IMR-90 (cell line): Measurements from ENCODE around the gene RAP1A. TPM values are rescaled to one million over a fixed set of nuclear protein-coding genes. Genes with fewer than 3 reads are reported as not detected.

Source experiments
- ATAC-seq: fragments of 200-7000 bp; cut with Tn5 transposase; 2 replicates; pipeline ENCODE4 v1.9.1; 2020; ENCODE audit warnings: low read depth, mild to moderate bottlenecking, moderate library complexity
- BruUV-seq: library from RNA; stranded (reverse); fragments of 400-500 nt; replicated peaks from 2 replicates; lab custom pipeline; 2021; lab: Mats Ljungman, UMichigan
- CTCF ChIA-PET: fragments of 300-600 bp; formaldehyde crosslinking; extraction: SDS; loops from one replicate; lab custom pipeline; 2021; ENCODE audit warnings: antibody characterized with exemption; lab: Yijun Ruan, JAX
- POLR2A ChIA-PET: fragments of 300-600 bp; sonication (Branson Sonifier 250); formaldehyde crosslinking; loops from one replicate; lab custom pipeline; 2022; ENCODE audit warnings: antibody characterized with exemption; ENCODE audit not compliant: unreplicated experiment; lab: Charles Lee
- DNase-seq: peaks from one replicate; pipeline ENCODE4 v3.0.0; 2013
- H2AFZ ChIP-seq: replicated peaks from 2 replicates; pipeline ENCODE3; 2013; ENCODE audit warnings: low read length, mild to moderate bottlenecking; ENCODE audit not compliant: poor library complexity
- H2AK5ac ChIP-seq: 2 replicates; pipeline ENCODE4 v1.6.1; 2013; ENCODE audit warnings: low read depth, low read length, inconsistent platforms
- H2AK9ac ChIP-seq: replicated peaks from 2 replicates; pipeline ENCODE3; 2013; ENCODE audit warnings: mild to moderate bottlenecking, low read depth, low read length, moderate library complexity; ENCODE audit not compliant: poor library complexity
- H2BK120ac ChIP-seq: 2 replicates; pipeline ENCODE4 v1.6.1; 2013; ENCODE audit warnings: low read depth, low read length, inconsistent platforms
- H2BK15ac ChIP-seq: 3 replicates; pipeline ENCODE4 v1.6.1; 2013; ENCODE audit warnings: low read depth, low read length, inconsistent platforms
- H2BK20ac ChIP-seq: 2 replicates; pipeline ENCODE4 v1.6.1; 2013; ENCODE audit warnings: low read depth, mild to moderate bottlenecking, inconsistent platforms, low read length, moderate library complexity
- H2BK5ac ChIP-seq: 2 replicates; pipeline ENCODE4 v1.6.1; 2013; ENCODE audit warnings: mild to moderate bottlenecking, low read depth, low read length, inconsistent platforms; ENCODE audit not compliant: poor library complexity, severe bottlenecking
- H3K14ac ChIP-seq: replicated peaks from 2 replicates; pipeline ENCODE4 v1.6.1; 2013; ENCODE audit warnings: low read depth, low read length, inconsistent platforms
- H3K18ac ChIP-seq: 2 replicates; pipeline ENCODE4 v1.6.1; 2013; ENCODE audit warnings: low read depth, low read length, control low read depth
- H3K23ac ChIP-seq: 2 replicates; pipeline ENCODE4 v1.6.1; 2013; ENCODE audit warnings: low read depth, low read length, inconsistent platforms
- H3K27ac ChIP-seq: 2 replicates; pipeline ENCODE4 v1.5.1; 2013; ENCODE audit warnings: mild to moderate bottlenecking, control low read depth, low read length; ENCODE audit not compliant: insufficient read depth
- H3K27me3 ChIP-seq: 2 replicates; pipeline ENCODE4 v1.6.1; 2013; ENCODE audit warnings: low read length; ENCODE audit not compliant: control insufficient read depth, insufficient read depth
- H3K36me3 ChIP-seq: 2 replicates; pipeline ENCODE4 v1.6.1; 2013; ENCODE audit warnings: low read length, mixed read lengths; ENCODE audit not compliant: control insufficient read depth, insufficient read depth
- H3K4ac ChIP-seq: 2 replicates; pipeline ENCODE4 v1.6.1; 2013; ENCODE audit warnings: low read depth, low read length, inconsistent platforms
- H3K4me1 ChIP-seq: 2 replicates; pipeline ENCODE4 v1.6.1; 2013; ENCODE audit warnings: low read length, mixed read lengths; ENCODE audit not compliant: control insufficient read depth, insufficient read depth
- H3K4me2 ChIP-seq: 2 replicates; pipeline ENCODE4 v1.6.1; 2013; ENCODE audit warnings: low read depth, mild to moderate bottlenecking, control low read depth, low read length, moderate library complexity
- H3K4me3 ChIP-seq: 2 replicates; pipeline ENCODE4 v1.5.1; 2013; ENCODE audit warnings: low read depth, mild to moderate bottlenecking, control low read depth, low read length, moderate library complexity; ENCODE audit not compliant: insufficient read depth
- H3K56ac ChIP-seq: 2 replicates; pipeline ENCODE4 v1.6.1; 2013; ENCODE audit warnings: low read length, inconsistent platforms; ENCODE audit not compliant: insufficient read depth; ENCODE audit errors: extremely low read depth
- H3K79me1 ChIP-seq, 2 experiments: 2 replicates each; pipeline ENCODE4 v1.6.1; 2013; ENCODE audit warnings: low read length in 2 of 2, inconsistent platforms in 1 of 2, low read depth in 1 of 2
- H3K9ac ChIP-seq: 2 replicates; pipeline ENCODE4 v1.6.1; 2013; ENCODE audit warnings: low read depth, low read length, control low read depth
- H3K9me1 ChIP-seq: 2 replicates; pipeline ENCODE4 v1.6.1; 2013; ENCODE audit warnings: low read length, inconsistent platforms; ENCODE audit not compliant: insufficient read depth
- H3K9me3 ChIP-seq: 2 replicates; pipeline ENCODE4 v1.6.1; 2013; ENCODE audit warnings: low read length; ENCODE audit not compliant: control insufficient read depth, insufficient read depth
- H4K20me1 ChIP-seq: 2 replicates; pipeline ENCODE4 v1.6.1; 2013; ENCODE audit warnings: low read length, inconsistent platforms; ENCODE audit not compliant: insufficient read depth
- H4K5ac ChIP-seq: 2 replicates; pipeline ENCODE4 v1.6.1; 2013; ENCODE audit warnings: mild to moderate bottlenecking, low read depth, low read length, control low read depth
- H4K8ac ChIP-seq, 2 experiments: 2 replicates each; pipeline ENCODE4 v1.6.1; 2013; ENCODE audit warnings: low read depth in 2 of 2, low read length in 2 of 2, control low read depth in 1 of 2, inconsistent platforms in 1 of 2
- H4K91ac ChIP-seq: 2 replicates; pipeline ENCODE4 v1.6.1; 2013; ENCODE audit warnings: low read depth, low read length, inconsistent platforms; ENCODE audit not compliant: insufficient read depth
- BHLHE40 ChIP-seq: fragments of 150-350 bp; IDR thresholded peaks from 2 replicates; pipeline ENCODE4 v1.6.1; 2016; ENCODE audit warnings: mild to moderate bottlenecking, low read depth, low read length
- CEBPB ChIP-seq: IDR thresholded peaks from 2 replicates; pipeline ENCODE4 v1.6.1; 2012; ENCODE audit warnings: low read depth, low read length, improper control_type of control experiment
- FOS ChIP-seq: fragments of 150-350 bp; IDR thresholded peaks from 2 replicates; pipeline ENCODE4 v1.6.1; 2016; ENCODE audit warnings: low read depth, low read length
- MAFK ChIP-seq: IDR thresholded peaks from 2 replicates; pipeline ENCODE4 v1.6.1; 2012; ENCODE audit warnings: low read depth, low read length, improper control_type of control experiment
- MXI1 ChIP-seq: IDR thresholded peaks from 2 replicates; pipeline ENCODE4 v1.6.1; 2012; ENCODE audit warnings: low read depth, mild to moderate bottlenecking, low read length, moderate library complexity, borderline replicate concordance
- RAD21 ChIP-seq: IDR thresholded peaks from 2 replicates; pipeline ENCODE4 v1.6.1; 2012; ENCODE audit warnings: low read length, improper control_type of control experiment
- RCOR1 ChIP-seq: IDR thresholded peaks from 2 replicates; pipeline ENCODE4 v1.6.1; 2012; ENCODE audit warnings: mild to moderate bottlenecking, low read length, improper control_type of control experiment; ENCODE audit not compliant: insufficient replicate concordance
- RFX5 ChIP-seq: IDR thresholded peaks from 2 replicates; pipeline ENCODE4 v1.8.0; 2012; ENCODE audit warnings: low read depth, mild to moderate bottlenecking, low read length, moderate library complexity
- SMC3 ChIP-seq: fragments of 150-350 bp; IDR thresholded peaks from 2 replicates; pipeline ENCODE4 v1.6.1; 2016; ENCODE audit warnings: low read depth, mild to moderate bottlenecking, antibody characterized with exemption, low read length, moderate library complexity
- WGBS, 2 experiments: methylation state at CpG; one replicate each; pipeline versions ENCODE4 v1.1.5 to v1.1.7; 2013; ENCODE audit warnings: missing lambda C conversion rate in 2 of 2; ENCODE audit not compliant: insufficient read length in 1 of 2; ENCODE audit errors: extremely low coverage in 2 of 2; 5-methylcytosine and 5-hydroxymethylcytosine counted together
- dilution Hi-C: fragments of 300-500 bp; cut with HindIII; formaldehyde crosslinking; loops from one replicate; pipeline ENCODE4 v1.14.3; 2018; ENCODE audit warnings: low sequenced_read_pairs; ENCODE audit not compliant: unreplicated experiment
- in situ Hi-C: fragments of 300-500 bp; cut with MboI; formaldehyde crosslinking; loops from 3 replicates; pipeline ENCODE4 v1.14.3; 2019; ENCODE audit warnings: low sequenced_read_pairs, inconsistent platforms, mixed read lengths
- intact Hi-C: fragments of 100-400 bp; cut with micrococcal nuclease; formaldehyde crosslinking; loops from 2 replicates; pipeline ENCODE4 v1.10.0; 2022
- polyA plus RNA-seq, 3 experiments: library from polyadenylated mRNA; depleted of rRNA; stranded (reverse); fragments of >200 nt; gene quantifications; 2 replicates each; pipeline ENCODE4 v1.2.3, GENCODE V29; 2012; ENCODE audit warnings: low replicate concordance in 1 of 3
- total RNA-seq: library from RNA; depleted of rRNA; stranded (reverse); fragments of >200 nt; gene quantifications from 2 replicates; pipeline ENCODE4 v1.2.3, GENCODE V29; 2012
- TF ChIP-seq, protein P1 (sequence below): conservative IDR thresholded peaks from 2 replicates; pipeline ENCODE4 v1.5.1; 2012; ENCODE audit warnings: mild to moderate bottlenecking, low read depth, low read length, improper control_type of control experiment
- TF ChIP-seq, protein P2 (sequence below): fragments of 150-350 bp; IDR thresholded peaks from 2 replicates; pipeline ENCODE4 v1.6.1; 2016; ENCODE audit warnings: low read depth, mild to moderate bottlenecking, low read length, moderate library complexity, borderline replicate concordance

Gene RAP1A
- total and polyA plus RNA-seq, 2 of the 4 experiments (the other 2 are of a cell fraction), result 18.1 to 43.6 TPM

DNA sequence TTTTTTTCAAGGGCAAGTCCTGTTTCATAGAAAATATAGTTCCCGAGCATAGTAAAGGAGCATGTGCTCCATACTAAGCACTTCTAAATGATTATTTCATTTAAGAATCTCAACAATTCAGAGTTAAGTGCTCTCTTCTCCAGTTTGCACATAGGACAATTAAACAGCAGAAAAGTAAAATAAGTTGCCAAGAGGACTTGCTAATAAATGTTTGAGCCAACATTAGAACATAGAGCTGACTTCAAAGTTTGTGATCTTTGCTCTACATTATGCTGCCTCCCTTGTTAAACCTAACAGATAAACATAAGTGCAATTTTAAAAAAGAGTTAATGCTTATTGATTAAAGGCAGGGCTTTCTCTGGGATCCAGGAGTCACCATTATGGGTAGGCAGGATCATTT is 23.8 kb upstream of the RAP1A start:
- TF ChIP-seq MAFK, result no peak
- TF ChIP-seq RCOR1, result no peak
- TF ChIP-seq FOS, result no peak
- TF ChIP-seq RAD21, result no peak
- no peak for TF ChIP-seq RFX5
- TF ChIP-seq, protein P1, sequence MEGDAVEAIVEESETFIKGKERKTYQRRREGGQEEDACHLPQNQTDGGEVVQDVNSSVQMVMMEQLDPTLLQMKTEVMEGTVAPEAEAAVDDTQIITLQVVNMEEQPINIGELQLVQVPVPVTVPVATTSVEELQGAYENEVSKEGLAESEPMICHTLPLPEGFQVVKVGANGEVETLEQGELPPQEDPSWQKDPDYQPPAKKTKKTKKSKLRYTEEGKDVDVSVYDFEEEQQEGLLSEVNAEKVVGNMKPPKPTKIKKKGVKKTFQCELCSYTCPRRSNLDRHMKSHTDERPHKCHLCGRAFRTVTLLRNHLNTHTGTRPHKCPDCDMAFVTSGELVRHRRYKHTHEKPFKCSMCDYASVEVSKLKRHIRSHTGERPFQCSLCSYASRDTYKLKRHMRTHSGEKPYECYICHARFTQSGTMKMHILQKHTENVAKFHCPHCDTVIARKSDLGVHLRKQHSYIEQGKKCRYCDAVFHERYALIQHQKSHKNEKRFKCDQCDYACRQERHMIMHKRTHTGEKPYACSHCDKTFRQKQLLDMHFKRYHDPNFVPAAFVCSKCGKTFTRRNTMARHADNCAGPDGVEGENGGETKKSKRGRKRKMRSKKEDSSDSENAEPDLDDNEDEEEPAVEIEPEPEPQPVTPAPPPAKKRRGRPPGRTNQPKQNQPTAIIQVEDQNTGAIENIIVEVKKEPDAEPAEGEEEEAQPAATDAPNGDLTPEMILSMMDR, result no peak
- no peak for TF ChIP-seq MXI1
- TF ChIP-seq, protein P2, sequence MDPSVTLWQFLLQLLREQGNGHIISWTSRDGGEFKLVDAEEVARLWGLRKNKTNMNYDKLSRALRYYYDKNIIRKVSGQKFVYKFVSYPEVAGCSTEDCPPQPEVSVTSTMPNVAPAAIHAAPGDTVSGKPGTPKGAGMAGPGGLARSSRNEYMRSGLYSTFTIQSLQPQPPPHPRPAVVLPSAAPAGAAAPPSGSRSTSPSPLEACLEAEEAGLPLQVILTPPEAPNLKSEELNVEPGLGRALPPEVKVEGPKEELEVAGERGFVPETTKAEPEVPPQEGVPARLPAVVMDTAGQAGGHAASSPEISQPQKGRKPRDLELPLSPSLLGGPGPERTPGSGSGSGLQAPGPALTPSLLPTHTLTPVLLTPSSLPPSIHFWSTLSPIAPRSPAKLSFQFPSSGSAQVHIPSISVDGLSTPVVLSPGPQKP, result no peak
- TF ChIP-seq SMC3, result no peak
- no peak for TF ChIP-seq BHLHE40
- no peak for TF ChIP-seq CEBPB
- in situ Hi-C loops, result no loop called here
- POLR2A ChIA-PET, result no interaction called here

More for the DNA sequence above, 23.8 kb upstream of the RAP1A start:
- Histone ChIP-seq H2AK9ac (no peak overlapping the region), H3K56ac (no peak overlapping the region), H3K27ac (no peak overlapping the region), H3K79me1 (no peaks in the 10 kb centered on the region), H3K4ac (no peak overlapping the region), H3K4me2 (no peak overlapping the region), H4K5ac (no peak overlapping the region), H2BK20ac (no peak overlapping the region), H3K4me3 (no peak overlapping the region), H4K91ac (no peak overlapping the region), H3K18ac (no peak overlapping the region), H2BK120ac (no peak overlapping the region), H3K4me1 (peaks cover 18% of the 10 kb centered on the region), H3K36me3 (no peaks in the 10 kb centered on the region), H3K9me1 (peaks cover 5% of the 10 kb centered on the region; the same call in 1 of the 2 replicates), H2AFZ (no peak overlapping the region), H4K20me1 (no peaks in the 10 kb centered on the region), H3K23ac (no peak overlapping the region), H2BK5ac (no peak overlapping the region), H3K9me3 (no peaks in the 10 kb centered on the region), H3K14ac (no peak overlapping the region), H4K8ac (no peak overlapping the region), H2BK15ac (no peak overlapping the region), H3K9ac (no peak overlapping the region), H2AK5ac (no peak overlapping the region), H3K27me3 (no peaks in the 10 kb centered on the region)
- CTCF ChIA-PET, result no interaction called here
- intact Hi-C loops (no loop called here), dilution Hi-C loops (no loop called here)
- no CpG with 5 or more reads among the region's 1 CpG for WGBS, 2 experiments
- DNase-seq (no peak), ATAC-seq (no peak)
- BruUV-seq, result no TSS peak
